HEK293 (cell line): ENCODE data around the gene RELCH.

ENCODE experiments used
- CTCF ChIA-PET: fragments of 350-600 bp; formaldehyde crosslinking; extraction: SDS; loops from one replicate; lab custom pipeline; 2021; ENCODE audit warnings: antibody characterized with exemption; lab: Yijun Ruan, JAX
- POLR2A ChIA-PET: fragments of 300-600 bp; formaldehyde crosslinking; extraction: SDS; loops from one replicate; lab custom pipeline; 2020; ENCODE audit warnings: antibody characterized with exemption, inconsistent platforms; lab: Yijun Ruan, JAX
- H3K27ac ChIP-seq: fragments of 200-500 bp; sonication (Bioruptor generic); 2 replicates; pipeline ENCODE4 v1.5.1; 2014; ENCODE audit warnings: low read depth, low read length, control low read depth, inconsistent platforms; ENCODE audit errors: extremely low read depth
- H3K36me3 ChIP-seq, 2 experiments: fragments of 200-500 bp in 1 of 2; sonication (Bioruptor generic) in 1 of 2; 1 replicate in 1 of 2; 2 replicates in 1 of 2; pipeline ENCODE4 v1.5.1; 2014 to 2017; ENCODE audit warnings: inconsistent platforms in 2 of 2, low read length in 2 of 2; ENCODE audit not compliant: control insufficient read depth in 2 of 2, insufficient read depth in 1 of 2
- H3K4me1 ChIP-seq: fragments of 200-500 bp; sonication (Bioruptor generic); 2 replicates; pipeline ENCODE4 v1.5.1; 2014; ENCODE audit warnings: mild to moderate bottlenecking, low read length, inconsistent platforms; ENCODE audit not compliant: control insufficient read depth, insufficient read depth
- H3K4me3 ChIP-seq: 2 replicates; pipeline ENCODE4 v1.5.1; 2011; ENCODE audit warnings: low read depth, mild to moderate bottlenecking, control low read depth, low read length, moderate library complexity
- H3K9me3 ChIP-seq: fragments of 200-500 bp; sonication (Bioruptor generic); 2 replicates; pipeline ENCODE4 v1.5.1; 2014; ENCODE audit warnings: low read depth, low read length, inconsistent platforms; ENCODE audit not compliant: control insufficient read depth, insufficient read depth
- BCL11A ChIP-seq: fragments of 450-650 bp; formaldehyde crosslinking; IDR thresholded peaks from 2 replicates; pipeline ENCODE4 v1.5.1; 2016; ENCODE audit warnings: low read depth, missing biosample characterization, missing genetic modification characterization
- KLF10 ChIP-seq: fragments of 450-650 bp; IDR thresholded peaks from 2 replicates; pipeline ENCODE4 v1.5.1; 2018; ENCODE audit warnings: missing biosample characterization, mild to moderate bottlenecking, missing genetic modification characterization
- KLF7 ChIP-seq: fragments of 450-650 bp; formaldehyde crosslinking; IDR thresholded peaks from 2 replicates; pipeline ENCODE4 v1.5.1; 2016; ENCODE audit warnings: missing biosample characterization, missing genetic modification characterization, borderline replicate concordance
- OVOL3 ChIP-seq: fragments of 450-650 bp; formaldehyde crosslinking; IDR thresholded peaks from 2 replicates; pipeline ENCODE4 v1.5.1; 2016; ENCODE audit warnings: missing biosample characterization, missing genetic modification characterization
- YY2 ChIP-seq: fragments of 450-650 bp; formaldehyde crosslinking; IDR thresholded peaks from 2 replicates; pipeline ENCODE4 v1.5.1; 2016; ENCODE audit warnings: missing biosample characterization, missing genetic modification characterization
- ZBTB1 ChIP-seq: fragments of 450-650 bp; formaldehyde crosslinking; IDR thresholded peaks from 2 replicates; pipeline ENCODE4 v1.5.1; 2016; ENCODE audit warnings: missing biosample characterization, missing genetic modification characterization
- ZBTB17 ChIP-seq: fragments of 450-650 bp; formaldehyde crosslinking; IDR thresholded peaks from 2 replicates; pipeline ENCODE4 v1.5.1; 2016; ENCODE audit warnings: missing biosample characterization, missing genetic modification characterization
- ZFHX2 ChIP-seq: fragments of 450-650 bp; formaldehyde crosslinking; conservative IDR thresholded peaks from 2 replicates; pipeline ENCODE4 v1.5.1; 2016; ENCODE audit warnings: missing biosample characterization, missing genetic modification characterization
- ZIC2 ChIP-seq: fragments of 450-650 bp; formaldehyde crosslinking; IDR thresholded peaks from 2 replicates; pipeline ENCODE4 v1.5.1; 2016; ENCODE audit warnings: missing biosample characterization, missing genetic modification characterization
- ZNF112 ChIP-seq: fragments of 450-650 bp; formaldehyde crosslinking; IDR thresholded peaks from 2 replicates; pipeline ENCODE4 v1.5.0; 2017; ENCODE audit warnings: missing biosample characterization, missing genetic modification characterization
- ZNF248 ChIP-seq: fragments of 450-650 bp; formaldehyde crosslinking; IDR thresholded peaks from 2 replicates; pipeline ENCODE4 v1.5.1; 2017; ENCODE audit warnings: missing biosample characterization, missing genetic modification characterization
- ZNF354C ChIP-seq: fragments of 450-650 bp; formaldehyde crosslinking; IDR thresholded peaks from 2 replicates; pipeline ENCODE4 v1.5.1; 2016; ENCODE audit warnings: missing biosample characterization, missing genetic modification characterization, low read depth, borderline replicate concordance
- ZNF510 ChIP-seq: fragments of 450-650 bp; formaldehyde crosslinking; IDR thresholded peaks from 2 replicates; pipeline ENCODE4 v1.5.1; 2018; ENCODE audit warnings: mild to moderate bottlenecking, missing genetic modification characterization, missing biosample characterization; ENCODE audit not compliant: insufficient replicate concordance
- ZNF600 ChIP-seq: fragments of 450-650 bp; formaldehyde crosslinking; IDR thresholded peaks from 2 replicates; pipeline ENCODE4 v1.5.1; 2016; ENCODE audit warnings: missing biosample characterization, missing genetic modification characterization
- ZNF843 ChIP-seq: fragments of 450-650 bp; formaldehyde crosslinking; IDR thresholded peaks from 2 replicates; pipeline ENCODE4 v1.5.1; 2016; ENCODE audit warnings: missing biosample characterization, missing genetic modification characterization
- ZSCAN23 ChIP-seq: fragments of 450-650 bp; formaldehyde crosslinking; IDR thresholded peaks from 2 replicates; pipeline ENCODE4 v1.5.1; 2016; ENCODE audit warnings: missing biosample characterization, missing genetic modification characterization
- TF ChIP-seq, protein P1 (sequence below): fragments of 450-650 bp; formaldehyde crosslinking; IDR thresholded peaks from 2 replicates; pipeline ENCODE4 v1.5.1; 2017; ENCODE audit warnings: missing biosample characterization, missing genetic modification characterization
- TF ChIP-seq, protein P2 (sequence below): fragments of 450-650 bp; formaldehyde crosslinking; IDR thresholded peaks from 2 replicates; pipeline ENCODE4 v1.5.1; 2016; ENCODE audit warnings: missing biosample characterization, missing genetic modification characterization, borderline replicate concordance
- TF ChIP-seq, protein P3 (sequence below): fragments of 450-650 bp; formaldehyde crosslinking; IDR thresholded peaks from 2 replicates; pipeline ENCODE4 v1.5.1; 2017; ENCODE audit warnings: missing biosample characterization, missing genetic modification characterization
- TF ChIP-seq, protein P4 (sequence below): sonication (generic); formaldehyde crosslinking; IDR thresholded peaks from 2 replicates; pipeline ENCODE4 v1.8.1; 2022; ENCODE audit warnings: mild to moderate bottlenecking, moderate library complexity, missing genetic modification reagents
- TF ChIP-seq, protein P5 (sequence below): fragments of 450-650 bp; formaldehyde crosslinking; IDR thresholded peaks from 2 replicates; pipeline ENCODE4 v1.5.1; 2016; ENCODE audit warnings: missing biosample characterization, missing genetic modification characterization
- TF ChIP-seq, protein P6 (sequence below): fragments of 450-650 bp; formaldehyde crosslinking; IDR thresholded peaks from 2 replicates; pipeline ENCODE4 v1.5.1; 2016; ENCODE audit warnings: missing biosample characterization, missing genetic modification characterization

The RELCH gene

DNA sequence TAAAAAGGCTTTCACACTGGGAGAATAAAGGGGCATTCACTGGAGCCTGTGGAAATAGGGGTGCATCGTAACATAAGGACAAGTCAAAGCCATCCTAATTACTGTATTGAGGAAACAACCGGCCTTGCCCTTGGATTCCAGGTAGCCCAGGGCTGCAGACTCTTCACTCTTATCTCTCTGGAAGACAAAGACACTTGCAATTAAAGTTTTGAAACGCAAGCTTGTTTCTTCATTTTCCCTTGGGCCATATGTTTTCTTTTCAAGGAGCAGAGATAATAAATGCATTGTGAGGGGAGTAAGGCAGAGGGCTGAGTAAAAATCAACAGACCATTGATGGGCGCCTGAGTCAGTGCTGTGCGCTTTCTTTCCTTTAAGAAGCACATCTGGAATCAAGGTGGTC, 149.6 kb downstream of the RELCH start:
- POLR2A ChIA-PET: no interaction called here
- no peaks in the 10 kb centered on the region for H3K9me3 ChIP-seq
- no peaks in the 10 kb centered on the region for H3K36me3 ChIP-seq
- no peak overlapping the region for H3K4me3 ChIP-seq
- TF ChIP-seq BCL11A (tag by site-specific recombination): no peak
- TF ChIP-seq, protein P1, sequence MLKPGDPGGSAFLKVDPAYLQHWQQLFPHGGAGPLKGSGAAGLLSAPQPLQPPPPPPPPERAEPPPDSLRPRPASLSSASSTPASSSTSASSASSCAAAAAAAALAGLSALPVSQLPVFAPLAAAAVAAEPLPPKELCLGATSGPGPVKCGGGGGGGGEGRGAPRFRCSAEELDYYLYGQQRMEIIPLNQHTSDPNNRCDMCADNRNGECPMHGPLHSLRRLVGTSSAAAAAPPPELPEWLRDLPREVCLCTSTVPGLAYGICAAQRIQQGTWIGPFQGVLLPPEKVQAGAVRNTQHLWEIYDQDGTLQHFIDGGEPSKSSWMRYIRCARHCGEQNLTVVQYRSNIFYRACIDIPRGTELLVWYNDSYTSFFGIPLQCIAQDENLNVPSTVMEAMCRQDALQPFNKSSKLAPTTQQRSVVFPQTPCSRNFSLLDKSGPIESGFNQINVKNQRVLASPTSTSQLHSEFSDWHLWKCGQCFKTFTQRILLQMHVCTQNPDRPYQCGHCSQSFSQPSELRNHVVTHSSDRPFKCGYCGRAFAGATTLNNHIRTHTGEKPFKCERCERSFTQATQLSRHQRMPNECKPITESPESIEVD (tag by site-specific recombination): 0 out of 2 replicates have a peak, but pooled peaks have one; percentile 13
- TF ChIP-seq, all 188 proteins: peak for 1
- CTCF ChIA-PET: no interaction called here
- no peak overlapping the region for H3K27ac ChIP-seq
- peaks cover 32% of the 10 kb centered on the region for H3K4me1 ChIP-seq

DNA sequence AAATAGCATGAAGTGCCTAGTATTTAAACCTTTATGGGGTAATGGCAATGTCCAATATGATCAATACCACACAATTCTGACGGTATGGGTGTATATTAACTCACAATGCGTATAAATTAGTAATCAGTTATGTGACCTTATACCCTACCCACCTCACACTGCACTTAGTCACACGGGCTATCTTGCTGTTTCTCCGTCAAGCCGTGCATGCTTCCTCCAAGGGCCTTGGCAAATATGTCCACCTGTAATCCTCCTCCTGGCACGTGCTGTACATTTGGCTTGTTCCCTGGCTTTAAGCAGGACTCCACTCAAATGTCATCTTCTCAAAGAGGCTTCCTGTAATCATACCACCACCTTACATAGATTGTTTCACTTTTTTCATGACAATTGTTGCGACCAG, 150.3 kb downstream of the RELCH start:
- CTCF ChIA-PET: no interaction called here
- Histone ChIP-seq H3K36me3 (no peaks in the 10 kb centered on the region), H3K27ac (no peak overlapping the region), H3K9me3 (no peaks in the 10 kb centered on the region), H3K4me1 (peaks cover 34% of the 10 kb centered on the region), H3K4me3 (no peak overlapping the region)
- POLR2A ChIA-PET: no interaction called here
- TF ChIP-seq, protein P2, sequence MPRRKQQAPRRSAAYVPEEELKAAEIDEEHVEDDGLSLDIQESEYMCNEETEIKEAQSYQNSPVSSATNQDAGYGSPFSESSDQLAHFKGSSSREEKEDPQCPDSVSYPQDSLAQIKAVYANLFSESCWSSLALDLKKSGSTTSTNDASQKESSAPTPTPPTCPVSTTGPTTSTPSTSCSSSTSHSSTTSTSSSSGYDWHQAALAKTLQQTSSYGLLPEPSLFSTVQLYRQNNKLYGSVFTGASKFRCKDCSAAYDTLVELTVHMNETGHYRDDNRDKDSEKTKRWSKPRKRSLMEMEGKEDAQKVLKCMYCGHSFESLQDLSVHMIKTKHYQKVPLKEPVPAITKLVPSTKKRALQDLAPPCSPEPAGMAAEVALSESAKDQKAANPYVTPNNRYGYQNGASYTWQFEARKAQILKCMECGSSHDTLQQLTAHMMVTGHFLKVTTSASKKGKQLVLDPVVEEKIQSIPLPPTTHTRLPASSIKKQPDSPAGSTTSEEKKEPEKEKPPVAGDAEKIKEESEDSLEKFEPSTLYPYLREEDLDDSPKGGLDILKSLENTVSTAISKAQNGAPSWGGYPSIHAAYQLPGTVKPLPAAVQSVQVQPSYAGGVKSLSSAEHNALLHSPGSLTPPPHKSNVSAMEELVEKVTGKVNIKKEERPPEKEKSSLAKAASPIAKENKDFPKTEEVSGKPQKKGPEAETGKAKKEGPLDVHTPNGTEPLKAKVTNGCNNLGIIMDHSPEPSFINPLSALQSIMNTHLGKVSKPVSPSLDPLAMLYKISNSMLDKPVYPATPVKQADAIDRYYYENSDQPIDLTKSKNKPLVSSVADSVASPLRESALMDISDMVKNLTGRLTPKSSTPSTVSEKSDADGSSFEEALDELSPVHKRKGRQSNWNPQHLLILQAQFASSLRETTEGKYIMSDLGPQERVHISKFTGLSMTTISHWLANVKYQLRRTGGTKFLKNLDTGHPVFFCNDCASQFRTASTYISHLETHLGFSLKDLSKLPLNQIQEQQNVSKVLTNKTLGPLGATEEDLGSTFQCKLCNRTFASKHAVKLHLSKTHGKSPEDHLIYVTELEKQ (tag by site-specific recombination): no peak
- TF ChIP-seq ZNF354C (tag by site-specific recombination): no peak
- TF ChIP-seq YY2 (tag by site-specific recombination): no peak
- no peak for TF ChIP-seq ZNF112 (tag by site-specific recombination)
- TF ChIP-seq, protein P3, sequence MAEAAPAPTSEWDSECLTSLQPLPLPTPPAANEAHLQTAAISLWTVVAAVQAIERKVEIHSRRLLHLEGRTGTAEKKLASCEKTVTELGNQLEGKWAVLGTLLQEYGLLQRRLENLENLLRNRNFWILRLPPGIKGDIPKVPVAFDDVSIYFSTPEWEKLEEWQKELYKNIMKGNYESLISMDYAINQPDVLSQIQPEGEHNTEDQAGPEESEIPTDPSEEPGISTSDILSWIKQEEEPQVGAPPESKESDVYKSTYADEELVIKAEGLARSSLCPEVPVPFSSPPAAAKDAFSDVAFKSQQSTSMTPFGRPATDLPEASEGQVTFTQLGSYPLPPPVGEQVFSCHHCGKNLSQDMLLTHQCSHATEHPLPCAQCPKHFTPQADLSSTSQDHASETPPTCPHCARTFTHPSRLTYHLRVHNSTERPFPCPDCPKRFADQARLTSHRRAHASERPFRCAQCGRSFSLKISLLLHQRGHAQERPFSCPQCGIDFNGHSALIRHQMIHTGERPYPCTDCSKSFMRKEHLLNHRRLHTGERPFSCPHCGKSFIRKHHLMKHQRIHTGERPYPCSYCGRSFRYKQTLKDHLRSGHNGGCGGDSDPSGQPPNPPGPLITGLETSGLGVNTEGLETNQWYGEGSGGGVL (tag by site-specific recombination): no peak
- TF ChIP-seq KLF7 (tag by site-specific recombination): no peak
- TF ChIP-seq ZNF843: no peak
- no peak for TF ChIP-seq ZIC2 (tag by site-specific recombination)
- no peak for TF ChIP-seq KLF10 (tag by site-specific recombination)
- TF ChIP-seq ZNF510 (tag by site-specific recombination): no peak
- TF ChIP-seq OVOL3 (tag by site-specific recombination): no peak
- TF ChIP-seq ZSCAN23 (tag by site-specific recombination): no peak
- TF ChIP-seq, protein P4, sequence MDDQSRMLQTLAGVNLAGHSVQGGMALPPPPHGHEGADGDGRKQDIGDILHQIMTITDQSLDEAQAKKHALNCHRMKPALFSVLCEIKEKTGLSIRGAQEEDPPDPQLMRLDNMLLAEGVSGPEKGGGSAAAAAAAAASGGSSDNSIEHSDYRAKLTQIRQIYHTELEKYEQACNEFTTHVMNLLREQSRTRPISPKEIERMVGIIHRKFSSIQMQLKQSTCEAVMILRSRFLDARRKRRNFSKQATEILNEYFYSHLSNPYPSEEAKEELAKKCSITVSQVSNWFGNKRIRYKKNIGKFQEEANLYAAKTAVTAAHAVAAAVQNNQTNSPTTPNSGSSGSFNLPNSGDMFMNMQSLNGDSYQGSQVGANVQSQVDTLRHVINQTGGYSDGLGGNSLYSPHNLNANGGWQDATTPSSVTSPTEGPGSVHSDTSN (CRISPR knock-in tag): no peak
- TF ChIP-seq ZNF600 (tag by site-specific recombination): no peak
- TF ChIP-seq ZNF248 (tag by site-specific recombination): no peak
- TF ChIP-seq, protein P5, sequence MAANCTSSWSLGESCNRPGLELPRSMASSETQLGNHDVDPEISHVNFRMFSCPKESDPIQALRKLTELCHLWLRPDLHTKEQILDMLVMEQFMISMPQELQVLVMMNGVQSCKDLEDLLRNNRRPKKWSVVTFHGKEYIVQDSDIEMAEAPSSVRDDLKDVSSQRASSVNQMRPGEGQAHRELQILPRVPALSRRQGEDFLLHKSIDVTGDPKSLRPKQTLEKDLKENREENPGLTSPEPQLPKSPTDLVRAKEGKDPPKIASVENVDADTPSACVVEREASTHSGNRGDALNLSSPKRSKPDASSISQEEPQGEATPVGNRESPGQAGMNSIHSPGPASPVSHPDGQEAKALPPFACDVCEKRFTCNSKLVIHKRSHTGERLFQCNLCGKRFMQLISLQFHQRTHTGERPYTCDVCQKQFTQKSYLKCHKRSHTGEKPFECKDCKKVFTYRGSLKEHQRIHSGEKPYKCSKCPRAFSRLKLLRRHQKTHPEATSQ (tag by site-specific recombination): no peak
- TF ChIP-seq, protein P6, sequence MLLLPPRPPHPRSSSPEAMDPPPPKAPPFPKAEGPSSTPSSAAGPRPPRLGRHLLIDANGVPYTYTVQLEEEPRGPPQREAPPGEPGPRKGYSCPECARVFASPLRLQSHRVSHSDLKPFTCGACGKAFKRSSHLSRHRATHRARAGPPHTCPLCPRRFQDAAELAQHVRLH (tag by site-specific recombination): no peak
- TF ChIP-seq ZBTB1: no peak
- no peak for TF ChIP-seq ZFHX2
- no peak for TF ChIP-seq ZBTB17 (tag by site-specific recombination)
